ENCODE measurements around the gene ZFTA.
"Not testable (repeated sequence)": the region's sequence is repeated elsewhere in the genome, so short reads cannot be mapped to it uniquely, and the experiment has no call there.

The ZFTA gene

DNA sequence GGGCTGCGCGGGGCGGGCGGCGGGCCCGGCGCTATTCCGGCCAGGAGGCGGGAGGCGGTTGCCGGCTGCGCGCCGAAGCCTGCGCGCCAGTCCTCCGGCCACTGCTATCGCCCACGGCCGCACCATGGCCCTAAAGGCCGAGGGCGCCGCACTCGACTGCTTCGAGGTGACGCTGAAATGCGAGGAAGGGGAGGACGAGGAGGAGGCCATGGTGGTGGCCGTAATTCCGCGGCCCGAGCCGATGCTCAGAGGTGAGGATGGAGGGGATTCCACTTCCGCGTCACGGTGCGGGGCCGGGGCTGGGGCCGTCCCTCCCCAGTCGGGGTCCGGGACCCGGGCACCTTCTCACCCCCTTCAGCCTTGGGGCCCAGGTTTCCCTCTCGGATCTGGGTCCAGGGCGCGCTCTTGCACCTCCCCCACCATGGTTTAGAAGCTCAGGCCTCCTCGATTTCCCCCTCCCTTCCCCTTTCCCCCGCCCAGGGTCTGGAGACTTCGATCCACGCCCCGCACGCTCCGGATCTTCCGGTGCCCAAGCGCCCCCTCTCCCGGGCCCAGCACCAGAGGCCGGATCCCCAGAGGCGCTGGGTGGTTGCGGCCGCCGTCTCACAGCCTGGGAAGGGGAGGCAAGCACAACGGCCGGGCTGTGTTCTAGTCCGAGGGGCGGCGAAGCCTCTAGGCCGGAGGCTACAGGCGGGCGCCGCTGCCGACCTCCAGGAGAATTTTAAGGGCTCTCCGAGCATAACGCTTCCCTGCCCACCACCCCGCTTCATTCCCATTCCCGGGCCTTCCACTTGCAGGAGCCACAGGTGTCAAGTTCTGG is 45.2 kb upstream of the ZFTA start:
- DNase-seq = peak; percentile 46
- H3K9me3 ChIP-seq = no peaks in the 10 kb centered on the region
- 0 out of 2 replicates have a peak, but pooled peaks cover 17% of the 10 kb centered on the region for H3K36me3 ChIP-seq
- H3K4me3 ChIP-seq (ENCODE audit: low read depth, low read length) = peak overlapping the region; percentile 73
- no peaks in the 10 kb centered on the region for H3K27me3 ChIP-seq
- TF ChIP-seq, protein P1, sequence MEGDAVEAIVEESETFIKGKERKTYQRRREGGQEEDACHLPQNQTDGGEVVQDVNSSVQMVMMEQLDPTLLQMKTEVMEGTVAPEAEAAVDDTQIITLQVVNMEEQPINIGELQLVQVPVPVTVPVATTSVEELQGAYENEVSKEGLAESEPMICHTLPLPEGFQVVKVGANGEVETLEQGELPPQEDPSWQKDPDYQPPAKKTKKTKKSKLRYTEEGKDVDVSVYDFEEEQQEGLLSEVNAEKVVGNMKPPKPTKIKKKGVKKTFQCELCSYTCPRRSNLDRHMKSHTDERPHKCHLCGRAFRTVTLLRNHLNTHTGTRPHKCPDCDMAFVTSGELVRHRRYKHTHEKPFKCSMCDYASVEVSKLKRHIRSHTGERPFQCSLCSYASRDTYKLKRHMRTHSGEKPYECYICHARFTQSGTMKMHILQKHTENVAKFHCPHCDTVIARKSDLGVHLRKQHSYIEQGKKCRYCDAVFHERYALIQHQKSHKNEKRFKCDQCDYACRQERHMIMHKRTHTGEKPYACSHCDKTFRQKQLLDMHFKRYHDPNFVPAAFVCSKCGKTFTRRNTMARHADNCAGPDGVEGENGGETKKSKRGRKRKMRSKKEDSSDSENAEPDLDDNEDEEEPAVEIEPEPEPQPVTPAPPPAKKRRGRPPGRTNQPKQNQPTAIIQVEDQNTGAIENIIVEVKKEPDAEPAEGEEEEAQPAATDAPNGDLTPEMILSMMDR (IDR thresholded peaks at IDR 0.05; ENCODE audit: low read depth, low read length) = no peak
- no peaks in the 10 kb centered on the region for H3K4me1 ChIP-seq

DNA sequence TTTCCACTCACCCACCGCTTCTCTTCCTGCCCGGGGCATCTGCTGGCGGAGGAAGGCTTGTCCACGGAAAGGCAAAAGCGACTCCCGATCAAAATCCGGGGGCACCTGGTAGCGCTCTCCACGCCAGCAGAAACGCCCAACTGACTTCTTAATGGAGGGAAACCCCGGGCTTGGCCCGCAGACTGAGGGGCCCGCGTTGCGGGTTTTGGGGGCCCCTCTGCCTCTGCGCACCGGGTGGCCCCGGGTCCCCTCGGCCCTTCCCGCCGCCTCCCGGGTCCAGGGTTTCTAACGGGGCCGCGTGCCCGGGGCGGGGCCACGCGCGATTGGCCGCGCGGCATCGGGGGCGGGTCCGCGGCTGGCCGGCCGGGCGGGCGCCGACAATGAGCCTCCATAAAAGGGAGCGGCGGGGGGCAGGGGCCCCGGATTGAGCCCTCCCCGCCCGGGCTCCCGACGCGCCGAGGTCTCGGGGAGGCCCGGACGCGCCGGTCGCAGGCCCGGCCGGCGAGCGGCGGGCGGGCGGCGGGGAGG is 44.5 kb upstream of the ZFTA start, which contains the start of gene SPINDOC:
SPINDOC (plus strand) TSS at position 422 of the 528 bp plus-strand sequence. CDS start 231 bp downstream, outside the sequence.
- TF ChIP-seq, protein P1 (IDR thresholded peaks at IDR 0.05; ENCODE audit: low read depth, low read length) = no peak
- no peaks in the 10 kb centered on the region for H3K4me1 ChIP-seq
- peak; percentile 75 for DNase-seq

GRCh38 chr11:63811522-63811921 is 42.9 kb upstream of the ZFTA start:
- TF ChIP-seq, protein P1 (IDR thresholded peaks at IDR 0.05; ENCODE audit: low read depth, low read length) = no peak
- 0 out of 2 replicates have a peak, but pooled peaks cover 4% of the 10 kb centered on the region for H3K36me3 ChIP-seq

More for the DNA sequence above, 44.5 kb upstream of the ZFTA start, which contains the start of gene SPINDOC:
- H3K4me3 ChIP-seq (ENCODE audit: low read depth, low read length) = peak within 1 kb of the TSS; percentile 73
- H3K27me3 ChIP-seq = no peaks in the 10 kb centered on the region
- 0 out of 2 replicates have a peak, but pooled peaks cover 11% of the 10 kb centered on the region for H3K36me3 ChIP-seq
- H3K9me3 ChIP-seq = no peaks in the 10 kb centered on the region

GRCh38 chr11:63810383-63810782 is 41.8 kb upstream of the ZFTA start:
- not testable (repeated sequence) for H3K4me1 ChIP-seq; H3K9me3 ChIP-seq; DNase-seq; H3K27me3 ChIP-seq; H3K4me3 ChIP-seq (ENCODE audit: low read depth, low read length); H3K36me3 ChIP-seq

More at GRCh38 chr11:63811522-63811921, 42.9 kb upstream of the ZFTA start:
- H3K4me1 ChIP-seq = no peaks in the 10 kb centered on the region
- no peaks in the 10 kb centered on the region for H3K27me3 ChIP-seq
- no peak overlapping the region for H3K4me3 ChIP-seq (ENCODE audit: low read depth, low read length)
- DNase-seq = no peak
- no peaks in the 10 kb centered on the region for H3K9me3 ChIP-seq

DNA sequence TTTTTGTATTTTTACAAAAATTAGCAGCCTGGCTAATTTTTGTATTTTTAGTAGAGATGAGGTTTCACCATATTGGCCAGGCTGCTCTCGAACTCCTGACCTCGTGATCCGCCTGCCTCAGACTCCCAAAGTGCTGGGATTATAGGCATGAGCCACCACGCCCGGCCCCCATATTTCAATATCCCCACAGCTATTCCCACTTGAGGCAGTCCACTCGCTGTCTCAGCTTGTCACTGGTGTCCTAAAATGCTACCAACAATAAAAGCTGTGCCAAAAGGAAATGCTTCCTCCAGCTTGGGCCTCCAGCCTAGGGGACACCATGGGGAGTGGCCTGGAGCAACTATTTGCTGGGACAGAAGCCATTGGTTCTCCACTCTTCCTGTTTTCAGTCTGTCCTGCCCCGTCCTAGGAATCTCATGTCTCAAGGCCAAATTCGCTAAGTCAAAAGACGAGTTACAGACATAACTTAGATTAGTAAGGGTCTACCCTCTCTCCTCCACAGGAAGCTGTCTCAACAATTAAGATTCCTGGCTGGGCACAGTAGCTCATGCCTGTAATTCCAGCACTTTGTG is 37.4 kb upstream of the ZFTA start:
- TF ChIP-seq, protein P1 (IDR thresholded peaks at IDR 0.05; ENCODE audit: low read depth, low read length) = no peak
- peaks cover 3% of the 10 kb centered on the region; the same call in 1 of the 2 replicates for H3K4me1 ChIP-seq
- no peak for DNase-seq
- no peaks in the 10 kb centered on the region for H3K27me3 ChIP-seq
- H3K4me3 ChIP-seq (ENCODE audit: low read depth, low read length) = no peak overlapping the region
- no peaks in the 10 kb centered on the region for H3K9me3 ChIP-seq
- H3K36me3 ChIP-seq = no peaks in the 10 kb centered on the region

- TF ChIP-seq, protein P1 (IDR thresholded peaks at IDR 0.05; ENCODE audit: low read depth, low read length) = no peak
- Histone ChIP-seq H3K4me1 (peaks cover 3% of the 10 kb centered on the region; the same call in 1 of the 2 replicates), H3K36me3 (no peaks in the 10 kb centered on the region), H3K9me3 (no peaks in the 10 kb centered on the region), H3K27me3 (no peaks in the 10 kb centered on the region), H3K4me3 (ENCODE audit: low read depth, low read length) (no peak overlapping the region)
- DNase-seq = no peak
Observed at GRCh38 chr11:63804259-63804658, 35.7 kb upstream of the ZFTA start.

All from BE2C (cell line).